HG03460 (cell line): ENCODE data around the gene KMT2C.
A peak's percentile ranks its signal among the peaks of the same experiment; 100 is the strongest.
"Not testable (repeated sequence)": the region's sequence is repeated elsewhere in the genome, so short reads cannot be mapped to it uniquely, and the experiment has no call there.

ENCODE experiments used
- ATAC-seq: cut with Tn5 transposase; IDR thresholded peaks from one replicate; pipeline ENCODE4 v1.9.1; 2021; ENCODE audit not compliant: unreplicated experiment

Gene KMT2C

DNA sequence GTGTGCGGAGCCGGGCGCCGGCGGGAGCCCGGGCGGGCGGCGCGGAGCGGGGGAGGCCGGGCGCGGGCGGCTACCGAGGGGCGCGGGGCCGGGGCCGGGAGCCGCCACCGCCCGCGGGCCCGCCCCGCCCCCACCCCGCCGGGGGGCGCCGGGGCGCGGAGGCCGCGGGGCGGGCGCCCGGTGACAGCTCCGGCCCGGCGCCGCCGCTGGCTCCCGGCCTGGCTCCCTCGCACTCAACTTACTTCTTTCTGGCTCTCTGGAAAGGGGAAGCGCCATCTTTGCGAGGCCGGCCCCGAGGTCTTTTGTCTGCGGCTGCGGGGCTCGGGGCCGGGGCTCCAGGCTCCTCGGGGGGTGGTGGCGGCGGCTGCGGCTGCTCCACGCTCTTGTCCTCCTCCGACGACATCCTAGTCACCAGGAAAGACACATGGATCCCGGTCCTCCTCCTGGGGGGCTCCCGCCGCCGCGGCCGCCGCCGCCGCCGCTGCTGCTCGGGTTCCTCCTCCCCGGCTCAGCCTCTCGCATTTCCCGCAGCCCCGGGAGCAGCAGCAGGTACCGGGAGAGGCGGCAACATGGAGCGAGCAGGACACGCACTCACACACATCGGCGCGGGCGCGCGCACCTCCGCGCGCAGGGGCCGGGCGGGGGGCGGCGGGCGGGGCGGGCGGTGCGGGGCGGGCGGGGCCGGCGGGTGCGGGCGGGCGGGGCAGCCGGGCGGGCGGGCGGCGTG, at the start of gene KMT2C:
TSS of gene KMT2C (minus strand) at position 620 of the 727 bp plus-strand sequence. CDS start at position 403, 217 bp downstream.
- ATAC-seq, result peak; percentile 5

DNA sequence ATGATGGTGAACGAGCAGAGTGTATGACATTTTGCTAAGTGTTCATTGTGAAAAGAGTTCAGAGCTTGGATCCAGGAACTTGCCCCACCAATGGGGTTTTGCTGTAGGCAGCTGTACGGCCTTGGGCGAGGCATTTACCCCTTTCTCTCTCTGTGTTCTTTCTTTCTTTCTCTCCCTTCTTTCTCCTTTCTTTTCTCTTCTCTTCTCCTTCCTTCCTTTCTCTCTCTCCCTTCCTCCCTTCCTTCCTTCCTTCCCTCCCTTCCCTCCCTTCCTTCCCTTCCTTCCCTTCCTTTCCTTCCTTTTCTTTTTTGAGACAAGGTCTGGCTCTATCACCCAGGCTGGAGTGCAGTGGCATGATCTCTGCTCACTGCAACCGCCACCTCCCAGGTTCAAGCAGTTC, 45.3 kb upstream of the KMT2C start:
- no peak for ATAC-seq

DNA sequence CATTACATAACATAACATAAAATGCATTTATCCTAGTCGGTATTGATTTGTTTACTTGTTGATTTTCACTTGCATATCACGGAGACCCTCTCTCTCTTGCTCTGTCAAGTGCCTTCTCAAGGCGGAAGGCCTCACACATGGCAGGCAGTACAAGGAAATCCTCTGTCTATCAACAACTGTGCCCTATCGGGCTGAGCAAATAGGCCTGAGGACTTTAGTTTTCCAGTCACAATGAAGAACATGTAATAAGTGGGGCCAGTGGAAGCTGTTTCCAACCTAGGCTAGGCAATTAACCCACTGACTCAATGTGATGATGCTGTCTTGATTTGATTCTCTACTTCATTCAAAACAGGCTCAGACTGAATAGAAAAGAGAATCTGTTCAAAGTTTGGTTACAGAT, 44.9 kb upstream of the KMT2C start:
- no peak for ATAC-seq

DNA sequence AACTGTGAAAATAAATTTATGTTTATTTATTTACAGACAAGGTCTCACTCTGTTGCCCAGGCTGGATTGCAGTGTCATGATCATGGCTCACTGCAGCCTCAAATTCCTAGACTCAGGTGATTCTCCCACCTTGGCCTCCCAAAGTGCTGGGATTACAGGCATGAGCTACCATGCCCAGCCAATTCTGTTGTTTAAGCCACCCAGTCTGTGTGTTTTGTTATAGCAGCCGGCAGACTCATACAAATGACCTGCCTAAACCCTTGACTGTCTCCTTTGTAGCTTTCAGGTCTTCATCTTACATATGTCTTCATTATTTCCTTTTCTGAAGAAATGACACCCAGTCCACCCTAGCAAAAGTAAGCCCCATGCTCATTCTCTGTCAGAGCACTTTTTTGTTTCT, 43.8 kb upstream of the KMT2C start:
- no peak for ATAC-seq

DNA sequence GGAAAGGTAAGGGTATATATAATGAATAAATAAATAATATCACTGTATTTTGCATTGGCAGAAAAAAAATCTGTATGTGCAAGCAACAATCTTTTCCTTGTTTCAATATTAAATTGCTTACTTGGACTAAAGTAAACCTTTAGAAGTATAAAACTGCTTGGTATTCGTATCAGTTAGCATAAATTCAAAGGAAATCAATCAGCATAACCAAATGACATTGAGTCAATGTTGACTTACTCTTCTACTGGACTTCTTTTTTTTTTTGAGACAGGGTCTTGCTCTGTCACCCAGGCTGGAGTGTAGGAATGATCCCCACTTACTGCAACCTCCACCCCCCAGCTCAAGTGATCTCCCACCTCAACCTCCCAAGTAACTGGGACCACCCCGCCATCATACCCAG, 42.3 kb upstream of the KMT2C start:
- ATAC-seq, result no peak

DNA sequence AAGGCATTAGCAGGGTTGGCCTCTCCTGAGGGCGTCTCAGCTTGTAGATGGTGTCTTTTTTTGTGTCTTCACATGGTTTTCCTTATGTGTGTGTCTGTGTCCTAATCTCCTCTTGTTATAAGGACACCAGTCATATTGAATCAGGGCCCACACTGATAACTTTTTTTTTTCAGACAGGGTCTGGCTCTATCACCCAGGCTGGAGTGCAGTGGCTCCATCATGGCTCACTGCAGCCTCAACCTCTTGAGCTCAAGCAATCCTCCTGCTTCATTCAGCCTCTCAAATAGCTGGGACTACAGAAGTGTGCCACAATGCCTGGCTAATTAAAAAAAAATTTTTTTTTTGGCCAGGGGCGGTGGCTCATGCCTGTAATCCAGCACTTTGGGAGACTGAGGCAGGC, 41.3 kb upstream of the KMT2C start:
- no peak for ATAC-seq

DNA sequence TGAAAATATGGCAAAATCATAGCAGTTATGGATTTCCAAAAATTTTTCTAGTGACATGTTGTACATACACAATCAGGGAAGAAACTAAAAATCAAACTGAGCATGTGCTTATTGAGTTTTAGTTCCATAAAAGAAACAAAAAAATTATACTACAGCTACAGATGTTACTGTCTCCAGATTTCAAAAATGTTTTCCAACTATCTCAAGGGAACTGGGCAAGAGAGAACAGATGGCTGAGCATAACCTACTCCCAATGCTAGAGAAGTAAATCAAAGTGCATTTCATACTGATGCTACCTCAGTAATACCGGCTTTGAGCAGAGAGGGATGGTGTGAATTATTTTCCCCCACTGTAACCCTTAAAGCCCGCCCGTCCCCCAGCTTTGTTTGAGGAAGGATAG, 40.7 kb upstream of the KMT2C start:
- ATAC-seq, result no peak

DNA sequence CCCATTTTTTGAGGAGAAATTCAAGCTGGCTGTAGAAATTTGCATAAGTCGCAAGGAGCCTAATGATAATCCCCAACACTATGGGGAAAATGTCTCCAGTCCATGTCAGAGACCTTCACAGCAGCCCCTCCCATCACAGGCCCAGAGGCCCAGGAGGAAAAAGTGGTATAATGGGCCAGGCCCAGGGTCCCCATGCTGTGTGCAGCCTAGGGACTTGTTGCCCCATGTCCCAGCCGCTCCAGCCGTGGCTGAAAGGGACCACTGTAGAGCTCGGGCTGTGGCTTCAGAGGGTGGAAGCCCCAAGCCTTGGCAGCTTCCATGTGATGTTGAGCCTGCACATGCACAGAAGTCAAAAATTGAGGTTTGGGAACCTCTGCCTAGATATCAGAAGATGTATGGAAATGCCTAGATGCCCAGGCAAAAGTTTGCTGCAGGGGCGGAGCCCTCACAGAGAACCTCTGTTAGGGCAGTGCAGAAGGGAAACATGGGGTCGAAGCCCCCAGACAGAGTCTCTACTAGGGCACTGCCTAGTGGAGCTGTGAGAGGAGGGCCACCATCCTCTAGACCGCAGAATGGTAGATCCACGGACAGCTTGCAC, 35.3 kb upstream of the KMT2C start:
- not testable (repeated sequence) for ATAC-seq

DNA sequence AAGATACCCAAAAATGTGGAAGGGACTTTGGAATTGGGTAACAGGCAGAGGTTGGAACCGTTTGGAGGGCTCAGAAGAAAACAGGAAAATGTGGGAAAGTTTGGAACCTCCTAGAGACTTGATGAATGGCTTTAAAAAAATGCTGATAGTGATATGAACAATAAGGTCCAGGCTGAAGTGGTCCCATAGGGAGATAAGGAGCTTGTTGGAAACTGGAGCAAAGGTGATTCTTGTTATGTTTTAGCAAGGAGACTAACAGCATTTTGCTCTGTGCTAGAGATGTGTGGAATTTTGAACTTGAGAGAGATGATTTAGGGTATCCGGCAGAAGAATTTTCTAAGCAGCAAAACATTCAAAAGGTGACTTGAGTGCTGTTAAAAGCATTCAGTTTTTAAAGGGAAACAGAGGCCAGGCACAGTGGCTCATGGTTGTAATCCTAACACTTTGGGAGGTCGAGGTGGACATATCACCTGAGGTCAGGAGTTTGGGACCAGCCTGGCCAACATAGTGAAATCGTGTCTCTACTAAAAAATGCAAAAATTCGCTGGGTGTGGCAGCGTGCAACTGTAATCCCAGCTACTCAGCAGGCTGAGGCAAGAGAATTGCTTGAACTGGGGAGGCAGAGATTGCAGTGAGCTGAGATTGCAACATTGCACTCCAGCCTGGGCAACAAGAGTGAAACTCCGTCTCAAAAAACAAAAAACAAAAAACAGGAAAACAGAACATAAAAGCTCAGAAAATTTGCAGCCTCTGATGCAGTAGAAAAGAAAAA, 34.6 kb upstream of the KMT2C start:
- not testable (repeated sequence) for ATAC-seq

DNA sequence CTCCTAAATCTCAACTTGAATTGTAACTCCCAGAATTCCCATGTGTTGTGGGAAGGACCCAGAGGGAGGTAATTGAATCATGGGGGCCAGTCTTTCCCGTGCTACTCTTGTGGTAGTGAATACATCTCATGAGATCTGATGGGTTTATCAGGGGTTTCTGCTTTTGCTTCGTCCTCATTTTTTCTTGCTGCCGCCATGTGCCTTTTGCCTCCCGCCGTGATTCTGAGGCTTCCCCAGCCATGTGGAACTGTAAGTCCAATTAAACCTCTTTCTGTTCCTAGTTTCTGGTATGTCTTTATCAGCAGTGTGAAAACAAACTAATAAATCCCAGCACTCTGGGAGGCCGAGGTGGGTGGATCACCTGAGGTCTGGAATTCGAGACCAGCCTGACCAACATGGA, 33.8 kb upstream of the KMT2C start:
- not testable (repeated sequence) for ATAC-seq

DNA sequence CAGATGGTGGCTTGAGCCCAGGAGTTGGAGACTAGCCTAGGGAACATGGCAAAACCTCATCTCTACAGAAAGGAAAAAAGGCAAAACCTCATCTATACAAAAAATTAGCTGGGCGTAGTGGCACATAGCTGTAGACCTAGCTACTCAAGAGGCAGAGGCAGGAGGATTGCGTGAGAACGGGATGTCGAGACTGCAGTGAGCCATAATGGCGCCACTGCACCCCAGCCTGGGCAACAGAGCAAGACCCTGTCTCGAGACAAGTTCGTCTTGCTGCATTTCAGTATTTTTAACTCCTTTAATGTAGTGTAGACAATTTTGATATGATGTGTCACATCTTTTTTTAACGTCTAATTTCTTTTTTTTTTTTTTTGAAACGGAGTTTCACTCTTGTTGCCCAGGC, 31.4 kb upstream of the KMT2C start:
- ATAC-seq, result no peak

DNA sequence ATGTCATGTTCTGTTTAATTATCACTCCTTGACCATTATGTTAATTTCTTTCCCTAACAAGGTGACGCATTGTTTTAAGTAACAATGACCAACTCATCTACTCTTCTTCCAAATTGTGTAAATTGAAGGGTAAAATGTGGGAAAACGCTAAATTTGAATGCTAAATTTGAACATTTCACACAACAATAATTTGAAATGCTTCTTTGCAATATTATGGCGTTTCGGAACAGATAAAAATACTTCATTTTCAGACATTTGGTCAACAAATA, 29.2 kb upstream of the KMT2C start:
- ATAC-seq, result no peak

DNA sequence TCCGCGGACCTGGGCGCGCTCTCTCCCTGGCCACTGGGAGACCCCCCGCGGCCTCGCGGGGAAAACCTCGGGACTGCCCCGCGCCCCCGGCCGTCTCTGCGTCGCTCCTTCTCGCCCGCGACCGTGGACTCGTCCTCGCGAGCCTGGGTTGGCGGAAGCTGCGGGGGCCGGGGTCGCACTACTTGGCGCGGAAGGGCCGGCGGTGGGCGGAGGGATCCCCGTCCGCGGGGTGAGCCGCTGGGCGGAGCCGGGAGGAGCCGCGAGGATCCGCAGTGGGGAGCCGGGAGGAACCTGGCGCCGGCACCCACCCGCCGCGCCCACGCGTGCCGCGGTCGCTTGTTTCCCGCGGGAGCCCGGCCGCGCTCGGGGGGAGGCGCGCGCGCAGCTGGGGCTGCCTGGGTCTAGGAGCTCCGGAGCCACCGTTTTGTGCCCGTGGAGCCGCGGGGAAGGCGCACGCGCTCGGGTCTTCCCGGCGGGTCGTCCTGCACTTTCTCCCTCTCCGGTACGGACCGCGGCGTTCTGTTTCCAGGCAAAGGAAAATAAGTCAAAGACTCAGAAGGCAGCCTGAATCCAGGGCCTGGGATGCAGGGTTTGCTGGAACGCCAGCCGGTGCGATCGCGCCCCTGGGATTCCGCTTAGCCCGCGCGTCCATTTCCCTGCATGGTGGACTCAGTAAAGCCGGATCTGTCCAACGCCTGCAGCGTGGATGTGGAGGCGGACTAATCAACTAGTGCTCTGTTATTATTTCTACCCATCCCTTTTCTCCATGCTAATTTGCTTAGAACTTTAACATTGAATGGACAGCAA, 28.7 kb upstream of the KMT2C start:
- peak; percentile 39 for ATAC-seq

DNA sequence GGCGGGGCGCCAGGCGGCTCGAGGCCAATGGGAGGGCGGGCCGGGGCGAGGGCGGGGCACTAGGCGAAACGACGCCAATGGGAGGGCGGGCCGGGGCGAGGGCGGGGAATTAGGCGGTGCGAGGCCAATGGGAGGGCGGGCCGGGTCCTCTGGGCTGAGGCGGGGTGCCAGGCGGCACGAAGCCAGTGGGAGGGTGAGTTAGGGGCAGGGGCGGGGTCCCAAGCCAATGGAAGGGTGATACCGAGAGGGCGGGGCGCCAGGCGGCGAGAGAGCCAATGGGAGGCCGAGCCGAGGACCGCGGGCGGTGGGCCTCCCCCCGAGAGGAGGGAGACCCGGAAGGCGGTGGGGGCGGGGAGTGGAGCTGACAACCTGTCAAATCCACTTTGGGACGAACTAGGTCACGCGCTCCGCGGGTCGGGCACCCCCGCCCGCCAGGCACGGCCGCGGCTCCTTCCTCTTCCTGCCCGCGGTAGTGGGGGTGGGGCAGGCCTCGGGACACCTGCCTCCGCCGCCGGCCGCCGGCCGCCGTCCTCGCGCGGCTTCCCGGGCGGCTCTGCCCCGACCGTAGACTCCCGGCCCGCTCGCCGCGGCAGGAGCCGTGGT, 28.0 kb upstream of the KMT2C start:
- peak; percentile 83 for ATAC-seq

DNA sequence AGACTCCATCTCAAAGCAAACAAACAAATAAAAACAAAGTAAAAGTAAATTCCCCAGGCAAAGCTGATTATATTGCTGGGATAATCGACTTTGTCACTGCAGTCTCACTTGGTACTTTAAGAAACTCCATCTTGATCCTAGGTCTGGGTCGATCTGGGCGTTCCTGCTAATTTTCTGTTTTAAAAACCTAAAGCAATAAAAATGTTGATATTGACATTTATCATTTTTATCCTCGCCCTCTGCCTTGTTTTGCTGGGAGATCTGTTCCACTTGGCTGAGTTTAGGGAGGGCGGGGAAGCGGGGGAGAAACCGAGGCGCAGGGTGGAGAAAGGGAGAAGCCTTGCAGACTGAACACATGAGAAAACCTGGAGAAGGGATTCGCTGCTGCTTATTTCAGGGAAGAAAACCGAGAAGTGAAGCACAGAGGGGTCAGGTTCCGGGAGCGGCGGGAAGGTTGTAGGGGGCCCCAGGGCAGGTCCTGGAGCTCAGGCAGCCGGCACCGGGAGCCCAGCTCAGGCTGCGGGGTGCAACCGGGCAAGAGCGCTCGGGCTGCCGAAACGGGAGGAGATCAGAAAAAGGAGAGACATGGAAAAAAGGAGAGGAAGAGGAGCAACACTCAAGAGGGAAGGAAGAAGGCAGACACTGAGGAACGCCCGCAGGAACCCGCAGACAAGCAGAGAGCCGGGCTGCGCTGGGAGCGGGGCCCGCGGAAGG, 27.3 kb upstream of the KMT2C start:
- ATAC-seq, result peak; percentile 48

DNA sequence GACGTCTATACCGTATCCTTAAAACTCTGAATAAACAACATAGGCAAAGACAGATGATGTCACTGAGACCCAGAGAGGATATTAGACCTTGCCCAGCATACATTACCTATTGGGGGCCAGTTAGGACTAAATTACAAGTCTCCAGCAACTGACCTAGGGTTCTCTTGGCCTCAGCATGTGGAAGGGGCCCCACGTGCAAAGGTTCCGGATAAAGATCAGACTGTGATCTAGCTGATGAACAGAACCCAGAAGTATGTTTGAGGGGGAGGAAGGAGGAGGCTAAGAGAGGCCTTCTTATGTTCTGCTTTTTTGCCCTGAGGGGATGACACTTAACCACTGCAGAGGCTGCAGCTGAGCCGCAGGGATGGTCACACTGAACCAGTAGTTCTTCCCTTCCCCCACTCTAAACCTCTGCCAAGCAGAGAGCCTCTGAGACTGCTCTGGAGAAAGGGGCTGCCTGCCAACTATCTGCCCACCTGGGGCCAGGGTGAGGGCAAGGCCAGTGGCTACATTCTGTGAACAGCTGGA, 24.0 kb upstream of the KMT2C start:
- no peak for ATAC-seq

DNA sequence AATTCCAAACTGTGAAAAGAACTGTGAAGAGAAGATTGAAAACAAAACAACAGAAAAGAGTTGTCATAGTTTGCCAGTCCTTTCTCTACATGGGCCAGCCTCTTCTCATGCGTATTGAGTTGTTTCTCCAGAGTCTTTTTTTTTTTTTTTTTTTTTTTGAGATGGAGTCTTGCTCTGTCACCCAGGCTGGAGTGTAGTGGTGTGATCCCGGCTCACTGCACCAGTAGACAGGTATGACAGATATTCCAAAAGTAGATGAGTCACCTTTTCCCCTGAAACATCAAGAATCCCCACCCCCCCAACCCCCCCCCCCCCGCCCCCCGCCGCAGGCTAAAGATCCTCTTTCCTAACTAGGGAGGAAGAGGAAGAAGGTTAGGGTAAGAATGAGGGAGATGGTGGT, 15.6 kb upstream of the KMT2C start:
- ATAC-seq, result no peak

DNA sequence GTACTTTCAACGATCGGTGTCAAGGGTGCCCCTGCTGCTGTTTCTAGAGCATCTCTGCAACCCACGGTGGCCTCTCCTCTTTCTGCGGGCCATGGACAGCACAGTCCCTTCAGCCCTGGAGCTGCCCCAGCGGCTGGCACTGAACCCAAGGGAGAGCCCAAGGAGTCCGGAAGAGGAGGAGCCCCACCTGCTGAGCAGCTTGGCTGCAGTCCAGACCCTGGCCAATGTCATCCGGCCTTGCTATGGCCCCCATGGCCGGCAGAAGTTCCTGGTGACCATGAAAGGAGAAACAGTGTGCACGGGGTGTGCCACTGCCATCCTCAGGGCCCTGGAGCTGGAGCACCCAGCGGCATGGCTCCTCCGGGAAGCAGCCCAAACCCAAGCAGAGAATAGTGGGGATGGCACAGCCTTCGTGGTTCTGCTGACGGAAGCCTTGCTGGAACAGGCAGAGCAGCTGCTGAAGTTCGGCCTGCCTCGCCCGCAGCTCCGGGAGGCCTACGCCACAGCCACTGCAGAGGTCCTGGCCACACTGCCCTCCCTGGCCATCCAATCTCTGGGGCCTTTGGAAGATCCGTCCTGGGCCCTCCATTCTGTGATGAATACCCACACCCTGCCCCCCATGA, 9.7 kb upstream of the KMT2C start:
- not testable (repeated sequence) for ATAC-seq

DNA sequence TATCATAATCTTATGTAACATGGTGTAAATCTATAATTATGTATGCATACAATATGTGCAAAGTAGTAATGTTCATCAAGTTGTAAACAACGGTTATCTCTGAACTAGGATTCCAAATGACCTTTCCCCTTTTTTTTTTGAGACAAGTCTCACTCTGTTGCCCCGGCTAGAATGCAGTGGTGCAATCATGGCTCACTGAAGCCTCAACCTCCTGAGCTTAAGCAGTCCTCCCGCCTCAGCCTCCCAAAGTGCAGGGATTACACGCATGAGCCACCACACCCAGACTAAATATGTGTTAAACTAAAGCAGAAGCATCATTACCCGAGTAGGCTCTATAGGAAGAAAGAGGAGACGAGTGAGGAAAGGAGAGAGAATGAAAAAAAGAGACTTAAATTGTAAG, 7.8 kb upstream of the KMT2C start:
- no peak for ATAC-seq

DNA sequence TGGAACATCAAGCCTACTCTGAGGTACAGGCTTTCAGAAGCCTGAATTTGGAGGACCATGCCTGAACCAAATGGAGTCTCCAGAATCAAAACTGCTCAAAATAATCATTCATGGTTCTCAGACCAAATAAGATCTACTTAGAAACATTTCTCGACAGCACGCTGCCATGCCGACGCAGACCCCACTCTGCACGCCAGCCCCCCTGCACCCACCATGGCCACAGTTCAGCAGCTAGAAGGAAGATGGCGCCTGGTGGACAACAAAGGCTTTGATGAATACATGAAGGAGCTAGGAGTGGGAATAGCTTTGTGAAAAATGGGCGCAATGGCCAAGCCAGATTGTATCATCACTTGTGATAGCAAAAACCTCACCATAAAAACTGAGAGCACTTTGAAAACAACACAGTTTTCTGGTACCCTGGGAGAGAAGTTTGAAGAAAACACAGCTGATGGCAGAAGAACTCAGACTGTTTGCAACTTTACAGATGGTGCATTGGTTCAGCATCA, 6.6 kb upstream of the KMT2C start:
- ATAC-seq, result no peak
